Panc1 (cell line): Measurements from ENCODE around the gene ZDHHC9.

Experiments
- CTCF ChIP-seq: fragments of 450-650 bp; IDR thresholded peaks from 2 replicates; pipeline ENCODE4 v1.5.1; 2017; ENCODE audit warnings: mild to moderate bottlenecking
- POLR2AphosphoS5 ChIP-seq: IDR thresholded peaks from 2 replicates; pipeline ENCODE4 v1.6.1; 2012; ENCODE audit warnings: mild to moderate bottlenecking, low read depth, low read length, moderate library complexity
- TCF7L2 ChIP-seq: IDR thresholded peaks from 2 replicates; pipeline ENCODE4 v1.6.1; 2011; ENCODE audit warnings: mild to moderate bottlenecking, low read depth, low read length, inconsistent platforms

- no peak for TF ChIP-seq CTCF
- TF ChIP-seq POLR2AphosphoS5, result no peak
- no peak for TF ChIP-seq TCF7L2
Observed at GRCh38 chrX:129788527-129788926, 55.2 kb downstream of the ZDHHC9 start.
